ENCODE data around the gene LGR6.
"Not testable (repeated sequence)": the region's sequence is repeated elsewhere in the genome, so short reads cannot be mapped to it uniquely, and the experiment has no call there.

Gene LGR6

DNA sequence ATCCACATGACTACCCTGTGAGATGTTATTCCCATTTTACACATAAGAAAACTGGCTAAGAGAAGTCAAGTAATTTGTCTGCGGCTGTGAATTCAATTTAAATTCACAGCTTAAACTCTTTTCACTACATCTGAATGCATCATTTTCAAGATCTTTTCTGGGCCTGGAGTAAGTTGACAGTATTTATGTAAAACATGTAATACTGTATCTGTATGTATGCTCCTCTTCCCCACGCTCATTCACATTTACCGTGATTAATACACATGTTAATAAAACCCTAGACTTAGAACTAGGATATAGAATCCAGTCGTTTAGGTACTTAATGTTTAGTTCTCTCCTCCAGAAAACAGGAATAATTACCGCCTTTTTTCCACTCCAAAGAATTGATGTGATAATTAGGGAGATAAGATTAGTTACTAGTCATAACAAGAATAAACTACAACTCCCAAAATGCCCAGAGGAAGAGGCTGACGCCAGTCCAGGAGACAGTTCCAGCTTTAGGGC lies 154.5 kb downstream of the LGR6 start:
- DNase-seq = no peak

DNA sequence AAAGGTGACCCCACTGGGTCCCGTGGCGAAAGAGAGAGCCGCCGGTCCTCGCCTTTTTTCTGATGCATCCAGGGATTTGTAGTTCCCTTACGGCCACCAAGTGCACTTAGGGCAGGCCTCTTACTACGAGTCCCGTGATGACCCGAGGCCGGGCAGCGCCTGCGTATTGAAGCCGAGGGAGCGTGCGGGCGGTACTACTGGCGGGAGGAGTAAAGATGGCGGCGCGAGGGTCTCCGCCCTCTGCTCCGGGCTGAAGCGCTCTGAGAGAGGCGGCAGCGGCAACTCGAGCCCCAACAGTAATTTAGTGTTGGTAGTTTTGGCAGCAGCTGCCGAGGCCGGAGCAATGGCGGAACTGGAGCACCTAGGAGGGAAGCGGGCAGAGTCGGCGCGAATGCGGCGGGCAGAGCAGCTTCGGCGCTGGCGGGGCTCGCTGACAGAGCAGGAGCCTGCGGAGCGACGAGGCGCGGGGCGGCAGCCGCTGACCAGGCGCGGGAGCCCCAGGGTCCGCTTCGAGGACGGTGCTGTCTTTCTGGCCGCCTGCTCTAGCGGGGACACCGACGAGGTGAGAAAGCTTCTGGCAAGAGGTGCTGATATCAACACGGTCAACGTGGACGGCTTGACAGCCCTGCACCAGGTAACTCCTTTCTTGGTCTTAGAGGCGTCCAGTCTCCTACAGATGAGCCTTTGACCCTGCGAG lies 155.1 kb downstream of the LGR6 start, which contains the start of gene PPP1R12B:
Gene PPP1R12B (plus strand): TSS at position 191 of the 697 bp plus-strand sequence. CDS start 153 bp downstream, at position 344.
- peak; percentile 98 for DNase-seq

DNA sequence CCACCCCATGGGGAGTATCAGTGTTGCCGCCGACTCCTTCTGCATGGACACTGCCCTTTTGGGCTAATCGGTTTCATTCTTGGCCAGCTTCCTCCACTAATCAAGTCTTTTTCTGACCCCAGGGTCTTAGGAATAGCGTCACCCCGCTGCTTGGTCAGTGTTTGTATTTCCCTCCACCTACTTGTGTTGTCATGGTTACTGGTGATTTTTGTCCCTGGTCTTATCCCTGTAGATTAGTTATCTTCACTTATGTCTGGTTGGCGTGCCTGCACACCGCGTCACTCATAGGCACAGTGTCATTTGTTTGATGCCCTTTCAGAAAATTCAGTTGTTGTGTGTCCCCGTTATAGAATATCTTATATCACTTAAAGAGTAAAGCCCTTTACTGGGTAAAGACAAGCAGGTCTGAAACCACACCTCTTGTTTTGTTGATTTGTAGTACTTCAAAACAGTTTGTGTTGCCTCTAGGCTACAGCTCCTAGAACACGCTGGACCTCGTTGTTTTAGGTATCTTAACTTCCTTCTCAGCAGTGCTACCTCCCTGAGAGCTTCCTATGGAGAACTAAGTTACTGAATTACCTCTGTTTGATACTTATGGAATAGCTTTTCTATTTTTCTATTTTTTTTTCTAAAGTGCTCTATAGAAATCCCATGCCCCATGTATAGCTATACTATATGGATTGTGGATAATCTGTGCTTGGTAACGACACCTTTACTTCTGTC lies 155.8 kb downstream of the LGR6 start:
- DNase-seq = peak; percentile 30

DNA sequence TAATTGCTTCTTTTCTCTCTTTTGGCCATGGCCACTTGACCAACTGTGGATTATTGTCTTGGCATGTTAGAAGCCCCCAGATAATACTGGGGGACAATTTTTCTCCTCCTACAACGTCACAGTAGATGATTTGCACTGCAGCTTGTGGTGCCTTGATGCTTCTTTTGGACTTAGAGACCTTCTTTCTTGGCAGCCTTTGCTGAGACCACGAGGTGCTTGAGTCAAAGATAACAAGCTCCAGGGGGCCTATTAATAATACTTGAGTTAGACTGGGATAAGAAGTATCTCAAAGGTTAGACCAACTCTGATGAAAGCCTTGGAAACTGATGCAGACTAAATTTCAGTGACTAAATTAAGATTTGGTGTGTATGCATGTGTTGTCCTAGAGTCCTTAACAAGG lies 158.1 kb downstream of the LGR6 start:
- no peak for DNase-seq

DNA sequence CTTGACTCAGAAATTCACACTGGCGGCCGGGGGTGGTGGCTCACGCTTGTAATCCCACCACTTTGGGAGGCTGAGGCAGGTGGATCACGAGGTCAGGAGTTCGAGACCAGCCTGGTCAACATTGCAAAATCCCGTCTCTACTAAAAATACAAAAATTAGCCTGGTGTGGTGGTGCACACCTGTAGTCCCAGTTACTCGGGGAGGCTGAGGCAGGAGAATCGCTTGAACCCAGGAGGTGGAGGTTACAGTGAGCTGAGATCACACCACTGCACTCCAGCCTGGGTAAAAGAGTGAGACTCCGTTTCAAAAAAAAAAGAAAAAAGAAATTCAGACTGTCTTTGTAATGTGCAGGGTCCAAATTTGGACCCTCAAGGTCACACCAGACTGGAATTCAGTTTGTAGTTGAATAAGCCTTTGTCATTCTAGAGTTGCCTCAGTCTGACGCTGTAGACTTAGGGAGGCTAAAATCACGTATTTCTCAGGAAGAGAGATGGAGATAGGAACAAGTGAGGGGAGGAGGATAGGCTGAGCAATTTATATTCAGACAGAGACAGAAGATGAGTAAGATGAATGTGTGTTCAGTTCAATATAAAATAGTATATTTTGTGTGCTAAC lies 159.1 kb downstream of the LGR6 start:
- not testable (repeated sequence) for DNase-seq

DNA sequence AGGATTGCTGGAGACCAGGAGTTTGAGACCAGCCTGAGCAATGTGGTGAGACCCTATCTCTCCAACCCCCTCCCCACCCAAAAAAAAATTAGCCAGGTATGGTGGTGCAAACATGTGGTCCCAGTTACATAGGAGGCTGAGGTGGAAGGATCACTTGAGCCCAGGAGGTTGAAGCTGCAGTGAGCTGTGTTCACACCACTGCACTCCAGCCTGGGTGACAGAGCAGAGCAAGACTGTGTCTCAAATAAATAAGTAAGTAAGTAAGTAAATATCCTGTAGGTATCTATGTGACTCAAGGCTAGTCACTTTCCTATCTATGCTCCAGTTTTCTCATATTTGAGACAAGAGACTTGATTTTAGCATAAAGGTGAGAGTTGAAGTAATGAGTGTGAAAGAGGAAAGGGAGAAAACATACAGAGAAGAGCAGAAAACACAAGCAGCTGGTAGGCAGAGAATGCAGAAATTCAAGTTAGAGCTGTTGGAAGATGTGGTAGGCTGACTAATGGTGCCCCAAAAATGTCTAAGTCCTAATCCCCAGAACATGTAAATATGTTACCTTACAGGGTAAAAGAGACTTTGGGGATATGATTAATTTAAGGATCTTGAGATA lies 162.4 kb downstream of the LGR6 start:
- DNase-seq = no peak

DNA sequence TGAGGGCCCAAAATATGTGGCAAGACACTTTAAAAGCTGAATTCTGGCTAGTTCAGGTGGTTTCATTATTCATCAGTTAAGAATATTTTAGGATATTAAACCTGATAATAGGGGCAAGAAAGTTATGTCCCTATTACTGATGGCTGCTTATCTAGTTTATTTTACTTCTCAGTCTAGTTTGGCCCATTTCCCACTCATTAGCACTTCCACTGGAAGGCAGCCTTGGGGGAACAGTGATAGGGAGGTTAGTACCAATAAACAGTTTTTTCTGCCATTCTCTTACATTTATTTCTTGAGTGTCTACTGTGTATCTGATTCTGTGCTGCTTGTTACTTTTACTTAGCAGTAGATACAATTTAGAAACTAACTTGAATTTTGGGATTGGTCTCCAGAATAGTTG lies 163.9 kb downstream of the LGR6 start:
- DNase-seq = no peak

DNA sequence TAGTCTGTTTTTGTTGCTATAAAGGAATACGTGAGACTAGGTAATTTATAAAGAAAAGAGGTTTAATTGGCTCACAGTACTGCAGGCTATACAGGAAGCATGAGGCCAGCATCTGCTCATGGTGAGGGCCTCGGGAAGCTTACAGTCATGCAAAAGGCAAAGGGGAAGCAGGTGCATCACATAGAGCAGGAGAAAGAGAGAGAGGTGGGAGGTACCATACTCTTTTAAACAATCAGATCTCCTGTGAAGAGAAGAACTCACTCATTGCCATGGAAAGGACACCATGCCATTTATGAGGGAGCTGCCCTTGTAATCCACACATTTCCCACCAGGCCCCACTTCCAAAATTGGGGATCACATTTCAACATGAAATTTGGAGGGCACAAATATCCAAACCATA lies 167.6 kb downstream of the LGR6 start:
- DNase-seq = no peak

DNA sequence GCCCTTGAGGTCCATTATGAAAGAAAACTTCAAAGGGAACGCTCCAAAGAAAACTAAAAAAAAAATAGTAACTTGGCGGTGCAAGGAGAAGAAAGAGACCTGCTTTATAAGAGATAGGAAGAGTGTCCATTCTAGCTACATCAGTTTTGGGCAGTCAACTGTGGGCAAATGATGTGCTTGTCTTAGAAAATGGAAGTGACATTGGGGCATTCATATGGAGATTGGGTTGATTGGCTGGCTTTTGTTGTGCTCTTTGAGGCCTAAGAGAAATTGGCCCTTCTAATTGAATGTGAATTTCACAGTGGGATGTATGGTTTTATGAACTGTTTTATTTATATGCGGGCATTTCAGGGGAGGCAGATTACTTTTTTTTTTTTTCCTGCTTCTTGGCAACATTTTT lies 168.1 kb downstream of the LGR6 start:
- no peak for DNase-seq

DNA sequence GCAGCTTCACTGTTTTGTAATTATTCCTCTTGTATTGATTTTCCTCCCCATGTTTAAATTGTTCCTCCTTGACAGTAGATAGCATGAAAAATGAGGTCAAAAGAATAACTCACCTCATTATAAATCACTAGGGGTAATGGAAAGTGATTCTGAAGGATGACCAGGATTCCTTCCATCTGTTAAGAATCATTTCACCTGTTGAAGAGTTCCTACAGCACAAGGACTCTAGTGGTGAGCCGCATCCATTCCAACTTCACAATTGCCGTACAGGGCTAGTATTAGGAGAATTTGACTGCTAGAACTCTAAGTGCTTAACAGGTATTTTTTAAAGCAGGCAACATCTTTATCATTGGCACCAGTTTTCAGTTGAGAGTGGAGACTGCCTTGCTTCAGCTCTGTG lies 168.6 kb downstream of the LGR6 start:
- peak; percentile 66 for DNase-seq

DNA sequence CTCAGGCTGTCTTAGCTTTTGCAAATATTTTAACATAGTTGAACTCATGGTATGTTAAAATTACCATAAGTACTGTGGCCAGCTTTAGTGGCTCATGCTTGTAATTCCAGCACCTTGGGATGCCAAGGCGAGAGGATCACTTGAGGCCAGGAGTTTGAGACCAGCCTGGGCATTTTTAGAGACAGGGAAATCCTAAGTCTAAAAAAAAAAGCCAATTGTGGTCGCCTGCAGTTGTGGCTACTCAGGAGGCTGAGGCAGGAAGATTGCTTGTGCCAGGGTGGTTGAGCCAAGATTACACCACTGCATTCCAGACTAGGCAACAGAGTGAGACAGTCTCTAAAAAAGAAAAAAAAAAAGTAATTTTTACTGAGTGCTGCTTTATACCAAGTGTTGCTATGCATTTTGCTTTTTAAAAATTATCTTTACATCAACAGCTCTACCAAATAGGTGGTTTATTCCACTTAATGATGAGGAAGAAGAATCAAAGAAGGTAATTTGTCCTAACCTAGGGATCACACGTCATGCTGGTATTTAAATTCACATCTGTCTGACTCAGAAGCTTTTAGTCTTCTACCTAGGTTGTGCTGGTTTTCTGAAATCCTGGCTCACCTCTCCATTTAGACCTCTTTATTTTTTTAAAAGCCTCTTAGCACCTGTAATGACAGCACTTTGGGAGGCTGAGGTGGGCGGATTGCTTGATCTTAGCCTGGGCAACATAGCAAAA lies 171.7 kb downstream of the LGR6 start:
- no peak for DNase-seq

DNA sequence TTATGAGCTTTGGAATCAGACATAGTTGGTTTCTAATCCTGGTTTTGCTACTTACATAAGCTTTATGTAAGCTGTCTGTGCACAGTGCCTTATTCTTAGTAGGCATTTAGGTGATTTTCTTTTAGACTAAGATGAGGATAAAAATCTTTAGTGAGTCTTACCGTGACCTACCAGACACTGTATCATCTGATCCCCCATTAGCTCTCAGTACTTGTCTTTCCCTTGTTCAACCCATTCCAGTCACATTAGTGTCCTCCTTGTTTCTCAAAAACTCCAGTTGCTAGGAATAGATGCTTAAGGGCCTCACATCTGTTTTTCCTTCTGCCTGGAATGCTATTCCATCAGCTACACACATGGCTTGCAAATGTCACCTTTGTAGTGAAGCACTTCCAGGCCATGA lies 173.7 kb downstream of the LGR6 start:
- no peak for DNase-seq

Data from NCI-H2227 treated with DMSO at 0.1 percent for 48 hours (cell line).